ENCODE measurements around the gene ZNF326. TPM values are rescaled to one million over a fixed set of nuclear protein-coding genes. Genes with fewer than 3 reads are reported as not detected.

Gene ZNF326
- total RNA-seq (10 to 100 TPM; 17.4 to 20.6 TPM), polyA plus RNA-seq (1 to 10 TPM; 2.1 to 4.3 TPM)

DNA sequence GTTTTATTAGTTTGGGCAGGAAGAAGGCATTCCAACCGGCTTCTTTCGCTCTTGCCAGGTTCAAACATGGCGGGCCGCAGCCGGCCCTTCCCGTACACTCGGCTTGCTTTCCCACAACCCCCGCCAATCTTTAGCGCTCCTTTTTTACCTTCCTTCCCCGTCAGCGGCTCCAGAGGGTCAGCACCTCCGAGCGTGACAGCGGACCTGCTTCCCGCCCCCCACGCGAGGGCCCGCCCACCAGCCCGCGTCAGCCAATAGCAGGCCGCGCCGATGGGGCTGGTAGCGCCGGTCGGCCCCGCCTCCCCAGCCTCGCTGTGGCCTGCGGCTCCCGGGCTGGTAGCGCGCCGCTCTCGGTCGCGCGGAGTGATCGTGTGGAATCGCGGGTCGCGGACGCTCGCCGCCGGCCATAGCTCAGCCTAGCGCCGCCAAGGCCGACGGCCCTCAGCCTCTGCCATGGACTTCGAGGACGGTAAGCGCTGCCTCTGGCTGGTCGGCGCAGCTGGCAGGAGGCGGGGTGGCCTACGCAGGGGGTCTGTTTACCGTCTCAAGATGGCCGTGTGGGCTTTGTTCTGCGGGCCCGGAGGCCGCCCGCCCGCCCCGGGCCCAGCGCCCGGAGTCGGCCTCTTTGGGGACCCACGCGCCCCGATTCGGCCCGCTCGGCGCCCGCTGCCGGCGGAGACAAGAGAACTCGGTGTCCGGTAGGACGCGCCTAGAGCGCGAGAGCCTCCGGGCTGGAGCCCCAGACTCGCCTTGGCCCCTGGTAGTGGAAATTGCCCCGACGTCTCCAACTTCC, at the start of gene ZNF326:
Gene ZNF326 (plus strand): TSS at position 306 of the 793 bp plus-strand sequence. CDS start 148 bp downstream, at position 454.
- H3K4me1 ChIP-seq (ENCODE audit: insufficient read depth, low read length) = peaks cover 36% of the 10 kb centered on the region
- no peaks in the 10 kb centered on the region for H3K27me3 ChIP-seq (ENCODE audit: insufficient read depth, low read length)
- DNase-seq = peak; percentile 89 to 96 (median 92)
- Mint-ChIP-seq H3K9me3 (no peaks in the 10 kb centered on the region), H3K36me3 (peaks cover 8 to 14% of the 10 kb centered on the region in 2 donors), H3K4me1 (peaks cover 21 to 41% (median 31%) of the 10 kb centered on the region in 4 donors), H3K27ac (peak within 1 kb of the TSS; percentile 87 to 99 (median 95)), H3K4me3 (peak within 1 kb of the TSS; percentile 92 to 100 (median 98)), H3K27me3 (no peaks in the 10 kb centered on the region)
- no peaks in the 10 kb centered on the region for H3K9me3 ChIP-seq (ENCODE audit: control insufficient read depth in 1 of 2, low read length in 2 of 2)
- intact Hi-C loops (cut with micrococcal nuclease) = loop anchor here (1.0 to 10.0 kb wide), 6 partner anchors 152 to 1313 kb away; partner anchors contain the start of genes GTF2B, LRRC8B, LRRC8D and PKN2
- H3K36me3 ChIP-seq (ENCODE audit: insufficient read depth, low read length) = peaks cover 3% of the 10 kb centered on the region
- H3K4me3 ChIP-seq (ENCODE audit: low read length in 2 of 2) = peak within 1 kb of the TSS; percentile 77 to 95
- CTCF ChIA-PET (ENCODE audit: partially characterized antibody) = interaction anchor here (1.3 kb wide), 1 partner anchor 9 kb away, joined by 4 read pairs; no protein-coding TSS in a partner anchor
- POLR2A ChIA-PET (ENCODE audit: partially characterized antibody) = interaction anchor here (0.6 to 1.3 kb wide), 5 partner anchors 151 to 1104 kb away, joined by 3 to 6 read pairs (median 3); partner anchors contain the start of gene GTF2B
- peak within 1 kb of the TSS; percentile 83 for H3K27ac ChIP-seq (ENCODE audit: low read depth, low read length)

GRCh38 chr1:89945852-89946476, 48.9 kb upstream of the ZNF326 start:
- peaks cover 0 to 3% of the 10 kb centered on the region in 2 donors for H3K36me3 Mint-ChIP-seq
- Histone ChIP-seq H3K4me3 (ENCODE audit: low read length in 2 of 2) (no peak overlapping the region), H3K9me3 (ENCODE audit: control insufficient read depth in 1 of 2, low read length in 2 of 2) (no peaks in the 10 kb centered on the region), H3K27ac (ENCODE audit: low read depth, low read length) (no peak overlapping the region), H3K36me3 (ENCODE audit: insufficient read depth, low read length) (no peaks in the 10 kb centered on the region), H3K27me3 (ENCODE audit: insufficient read depth, low read length) (no peaks in the 10 kb centered on the region), H3K4me1 (ENCODE audit: insufficient read depth, low read length) (no peaks in the 10 kb centered on the region)
- DNase-seq = no peak
- no peaks in the 10 kb centered on the region for H3K9me3 Mint-ChIP-seq
- no peaks in the 10 kb centered on the region for H3K27me3 Mint-ChIP-seq
- H3K27ac Mint-ChIP-seq = peak overlapping the region in 1 of 7 donors; percentile 17
- intact Hi-C loops (cut with micrococcal nuclease) = no loop called here
- ChIA-PET POLR2A (ENCODE audit: partially characterized antibody) (no interaction called here), CTCF (ENCODE audit: partially characterized antibody) (interaction anchor here (1.4 kb wide), 1 partner anchor 77 kb away, joined by 3 read pairs; no protein-coding TSS in a partner anchor)
- H3K4me1 Mint-ChIP-seq = no peaks in the 10 kb centered on the region
- no peak overlapping the region for H3K4me3 Mint-ChIP-seq

DNA sequence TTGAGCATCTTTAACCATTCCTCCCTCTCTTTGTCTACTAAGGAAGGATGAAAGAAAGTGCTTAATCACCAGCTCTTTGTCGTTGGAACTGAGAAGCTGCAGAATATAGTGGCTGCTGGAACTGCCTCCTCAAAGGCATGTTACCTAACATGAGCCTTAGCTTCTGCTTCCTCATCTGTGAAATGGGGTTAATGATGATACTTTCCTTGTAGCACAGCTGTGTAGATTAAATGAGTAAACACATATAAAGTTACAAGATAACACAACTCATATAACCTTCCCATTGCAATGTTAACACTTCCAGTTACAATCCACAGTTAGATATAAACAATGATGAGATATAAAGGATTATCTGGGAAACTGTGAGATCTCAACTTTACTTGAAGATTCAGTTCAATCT, 48.4 kb upstream of the ZNF326 start:
- H3K4me1 ChIP-seq (ENCODE audit: insufficient read depth, low read length) = no peaks in the 10 kb centered on the region
- ChIA-PET CTCF (ENCODE audit: partially characterized antibody) (interaction anchor here (0.6 to 1.4 kb wide), 2 partner anchors 40 to 76 kb away, joined by 3 to 4 read pairs; no protein-coding TSS in a partner anchor), POLR2A (ENCODE audit: partially characterized antibody) (no interaction called here)
- no peaks in the 10 kb centered on the region for H3K36me3 ChIP-seq (ENCODE audit: insufficient read depth, low read length)
- H3K27ac ChIP-seq (ENCODE audit: low read depth, low read length) = no peak overlapping the region
- H3K9me3 Mint-ChIP-seq = no peaks in the 10 kb centered on the region
- H3K4me3 Mint-ChIP-seq = no peak overlapping the region
- no peaks in the 10 kb centered on the region for H3K27me3 Mint-ChIP-seq
- DNase-seq = no peak
- H3K4me1 Mint-ChIP-seq = no peaks in the 10 kb centered on the region
- no peak overlapping the region for H3K4me3 ChIP-seq (ENCODE audit: low read length in 2 of 2)
- H3K9me3 ChIP-seq (ENCODE audit: control insufficient read depth in 1 of 2, low read length in 2 of 2) = no peaks in the 10 kb centered on the region
- peak overlapping the region in 1 of 7 donors; percentile 17 for H3K27ac Mint-ChIP-seq
- peaks cover 0 to 3% of the 10 kb centered on the region in 2 donors for H3K36me3 Mint-ChIP-seq
- intact Hi-C loops (cut with micrococcal nuclease) = no loop called here
- no peaks in the 10 kb centered on the region for H3K27me3 ChIP-seq (ENCODE audit: insufficient read depth, low read length)

- Histone ChIP-seq H3K9me3 (ENCODE audit: control insufficient read depth in 1 of 2, low read length in 2 of 2) (no peaks in the 10 kb centered on the region), H3K27me3 (ENCODE audit: insufficient read depth, low read length) (no peaks in the 10 kb centered on the region), H3K27ac (ENCODE audit: low read depth, low read length) (no peak overlapping the region), H3K4me1 (ENCODE audit: insufficient read depth, low read length) (peaks cover 5% of the 10 kb centered on the region), H3K4me3 (ENCODE audit: low read length in 2 of 2) (no peak overlapping the region), H3K36me3 (ENCODE audit: insufficient read depth, low read length) (no peaks in the 10 kb centered on the region)
- intact Hi-C loops (cut with micrococcal nuclease) = no loop called here
- no peak overlapping the region for H3K4me3 Mint-ChIP-seq
- H3K4me1 Mint-ChIP-seq = peaks cover 4 to 6% (median 6%) of the 10 kb centered on the region in 4 donors
- no peaks in the 10 kb centered on the region for H3K27me3 Mint-ChIP-seq
- POLR2A ChIA-PET (ENCODE audit: partially characterized antibody) = interaction anchor here (0.6 to 1.6 kb wide), 2 partner anchors 105 to 1288 kb away, joined by 3 read pairs; no protein-coding TSS in a partner anchor
- no peaks in the 10 kb centered on the region for H3K9me3 Mint-ChIP-seq
- CTCF ChIA-PET (ENCODE audit: partially characterized antibody) = interaction anchor here (0.6 kb wide), 1 partner anchor 30 kb away, joined by 3 read pairs; no protein-coding TSS in a partner anchor
- no peak for DNase-seq
- peaks cover 0 to 3% of the 10 kb centered on the region in 2 donors for H3K36me3 Mint-ChIP-seq
- no peak overlapping the region for H3K27ac Mint-ChIP-seq
Measured at GRCh38 chr1:89948722-89949345, 46.1 kb upstream of the ZNF326 start.

GRCh38 chr1:89949991-89950624, 44.8 kb upstream of the ZNF326 start:
- peaks cover 5% of the 10 kb centered on the region for H3K4me1 ChIP-seq (ENCODE audit: insufficient read depth, low read length)
- Mint-ChIP-seq H3K36me3 (peaks cover 0 to 3% of the 10 kb centered on the region in 2 donors), H3K9me3 (no peaks in the 10 kb centered on the region), H3K4me3 (no peak overlapping the region), H3K4me1 (peaks cover 7 to 14% (median 9%) of the 10 kb centered on the region in 4 donors), H3K27me3 (no peaks in the 10 kb centered on the region), H3K27ac (no peak overlapping the region)
- H3K27ac ChIP-seq (ENCODE audit: low read depth, low read length) = no peak overlapping the region
- H3K9me3 ChIP-seq (ENCODE audit: control insufficient read depth in 1 of 2, low read length in 2 of 2) = no peaks in the 10 kb centered on the region
- ChIA-PET POLR2A (ENCODE audit: partially characterized antibody) (interaction anchor here (1.6 kb wide), 1 partner anchor 107 kb away, joined by 3 read pairs; no protein-coding TSS in a partner anchor), CTCF (ENCODE audit: partially characterized antibody) (interaction anchor here (0.8 to 1.7 kb wide), 3 partner anchors 15 to 172 kb away, joined by 3 read pairs; no protein-coding TSS in a partner anchor)
- intact Hi-C loops (cut with micrococcal nuclease) = loop anchor here (10.0 kb wide), 1 partner anchor 105 kb away; no protein-coding TSS in a partner anchor
- DNase-seq = no peak
- H3K4me3 ChIP-seq (ENCODE audit: low read length in 2 of 2) = no peak overlapping the region
- no peaks in the 10 kb centered on the region for H3K27me3 ChIP-seq (ENCODE audit: insufficient read depth, low read length)
- H3K36me3 ChIP-seq (ENCODE audit: insufficient read depth, low read length) = no peaks in the 10 kb centered on the region

- DNase-seq = no peak
- H3K4me1 ChIP-seq (ENCODE audit: insufficient read depth, low read length) = peaks cover 5% of the 10 kb centered on the region
- H3K27me3 ChIP-seq (ENCODE audit: insufficient read depth, low read length) = no peaks in the 10 kb centered on the region
- Mint-ChIP-seq H3K4me3 (no peak overlapping the region), H3K9me3 (no peaks in the 10 kb centered on the region), H3K36me3 (peaks cover 0 to 3% of the 10 kb centered on the region in 2 donors), H3K27ac (no peak overlapping the region), H3K4me1 (peaks cover 8 to 14% (median 9%) of the 10 kb centered on the region in 4 donors), H3K27me3 (no peaks in the 10 kb centered on the region)
- no peaks in the 10 kb centered on the region for H3K36me3 ChIP-seq (ENCODE audit: insufficient read depth, low read length)
- H3K27ac ChIP-seq (ENCODE audit: low read depth, low read length) = no peak overlapping the region
- H3K9me3 ChIP-seq (ENCODE audit: control insufficient read depth in 1 of 2, low read length in 2 of 2) = no peaks in the 10 kb centered on the region
- intact Hi-C loops (cut with micrococcal nuclease) = loop anchor here (10.0 kb wide), 1 partner anchor 106 kb away; no protein-coding TSS in a partner anchor
- no peak overlapping the region for H3K4me3 ChIP-seq (ENCODE audit: low read length in 2 of 2)
- CTCF ChIA-PET (ENCODE audit: partially characterized antibody) = interaction anchor here (0.8 to 1.7 kb wide), 3 partner anchors 14 to 173 kb away, joined by 3 read pairs; no protein-coding TSS in a partner anchor
- POLR2A ChIA-PET (ENCODE audit: partially characterized antibody) = interaction anchor here (1.6 kb wide), 1 partner anchor 107 kb away, joined by 3 read pairs; no protein-coding TSS in a partner anchor
Measured at GRCh38 chr1:89950703-89951102, 44.2 kb upstream of the ZNF326 start.

Measured in CD4-positive, alpha-beta memory T cell (primary cell).